Colonic mucosa (tissue), 4 donors: ENCODE measurements around the gene ERP27. TPM values are rescaled to one million over a fixed set of nuclear protein-coding genes. Genes with fewer than 3 reads are reported as not detected.

ENCODE experiments used
- DNase-seq: peaks from one replicate; pipeline ENCODE4 v3.0.0-alpha.2; 2020
- H3K27ac ChIP-seq: fragments of 200-600 bp; one replicate; pipeline ENCODE4 v1.8.0; 2021
- H3K27me3 ChIP-seq: fragments of 200-600 bp; one replicate; pipeline ENCODE4 v1.8.0; 2021
- H3K36me3 ChIP-seq: fragments of 200-600 bp; one replicate; pipeline ENCODE4 v1.8.0; 2021
- H3K4me1 ChIP-seq: fragments of 200-600 bp; one replicate; pipeline ENCODE4 v1.8.0; 2021; ENCODE audit warnings: mild to moderate bottlenecking
- H3K4me3 ChIP-seq: fragments of 200-600 bp; one replicate; pipeline ENCODE4 v1.8.0; 2021
- H3K9ac ChIP-seq, 2 donors: one replicate each; pipeline ENCODE4 v1.7.0; 2013; ENCODE audit warnings: control low read depth in 2 of 2, low read depth in 2 of 2, low read length in 2 of 2
- H3K9me3 ChIP-seq: fragments of 200-600 bp; one replicate; pipeline ENCODE4 v1.8.0; 2021
- CTCF ChIP-seq: fragments of 200-600 bp; IDR thresholded peaks from one replicate; pipeline ENCODE4 v1.8.0; 2022; ENCODE audit warnings: antibody characterized with exemption, mild to moderate bottlenecking
- intact Hi-C: fragments of 100-400 bp; cut with DNase I; formaldehyde crosslinking; loops from one replicate; pipeline ENCODE4 v1.14.1; 2022
- total RNA-seq, 2 donors: library from RNA; stranded (reverse); fragmentation: NEBNext Ultra II Directional in 1 of 2; extraction: Animal tissue kit (Norgen Biotek cat#: 25700) in 1 of 2; gene quantifications; one replicate each; pipeline ENCODE4 v1.2.1, GENCODE V29; 2021
- donor health status: healthy.
- donor health status: DM: no; HTN: no; CAD: no.
- donor health status: DM: no; HTN: no; CAD: no.

ERP27 gene
- total RNA-seq, 2 donors from 2014 or later: 0.52 to 2.1 TPM

GRCh38 chr12:14952299-14952921 lies 14.1 kb upstream of the ERP27 start:
- no peak for TF ChIP-seq CTCF
- peak; percentile 30 for DNase-seq
- no peak overlapping the region for H3K4me3 ChIP-seq
- peak overlapping the region; percentile 73 for H3K27ac ChIP-seq
- H3K9ac ChIP-seq: no peak overlapping the region
- no peaks in the 10 kb centered on the region for H3K36me3 ChIP-seq
- intact Hi-C loops: no loop called here
- no peaks in the 10 kb centered on the region for H3K4me1 ChIP-seq
- no peaks in the 10 kb centered on the region for H3K9me3 ChIP-seq
- H3K27me3 ChIP-seq: no peaks in the 10 kb centered on the region

GRCh38 chr12:14951851-14952250 lies 13.5 kb upstream of the ERP27 start:
- intact Hi-C loops: no loop called here
- no peak overlapping the region for H3K9ac ChIP-seq

DNA sequence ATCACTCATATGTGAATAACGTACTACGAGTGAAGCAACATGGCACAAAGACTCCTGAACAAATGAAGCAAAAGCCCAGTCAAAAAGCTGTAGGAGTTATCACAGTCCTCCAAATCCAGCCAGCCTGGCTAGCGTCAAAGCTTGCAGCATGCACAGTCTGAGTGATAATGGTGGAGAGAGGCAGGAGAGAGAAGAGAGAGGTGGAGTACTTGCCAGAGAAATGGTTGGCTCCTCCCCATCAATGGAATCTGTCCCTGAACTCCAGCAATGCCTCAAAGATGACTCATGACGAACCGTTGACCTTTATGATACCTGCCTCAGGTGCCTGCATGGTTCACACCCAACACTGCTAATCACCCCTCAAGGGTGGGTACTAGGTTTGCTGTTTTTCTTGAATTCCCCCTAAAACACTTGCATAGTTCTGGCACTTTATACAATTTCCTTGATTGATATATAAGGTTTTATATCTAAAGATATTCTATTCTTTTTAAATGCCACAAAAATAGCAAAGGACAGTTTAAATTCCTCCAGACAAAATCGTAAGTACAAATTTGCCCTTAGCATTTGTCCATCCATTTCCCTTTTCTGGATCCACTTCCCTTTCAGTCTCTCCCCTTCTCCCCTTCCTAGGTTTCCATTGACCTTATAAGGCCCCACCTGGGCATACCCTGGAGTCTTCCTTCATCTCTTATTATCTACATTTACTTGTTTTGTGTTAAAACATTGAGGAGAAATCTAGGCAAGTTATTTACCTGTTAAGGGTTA lies 12.8 kb upstream of the ERP27 start:
- intact Hi-C loops: no loop called here
- H3K9ac ChIP-seq: no peak overlapping the region
- H3K4me3 ChIP-seq: no peak overlapping the region
- no peaks in the 10 kb centered on the region for H3K4me1 ChIP-seq
- no peaks in the 10 kb centered on the region for H3K36me3 ChIP-seq
- peak; percentile 66 for DNase-seq
- TF ChIP-seq CTCF: no peak
- H3K9me3 ChIP-seq: no peaks in the 10 kb centered on the region
- no peaks in the 10 kb centered on the region for H3K27me3 ChIP-seq
- H3K27ac ChIP-seq: peak overlapping the region; percentile 73

More at GRCh38 chr12:14951851-14952250, 13.5 kb upstream of the ERP27 start:
- no peak for DNase-seq
- no peaks in the 10 kb centered on the region for H3K27me3 ChIP-seq
- no peak for TF ChIP-seq CTCF
- peak overlapping the region; percentile 73 for H3K27ac ChIP-seq
- no peaks in the 10 kb centered on the region for H3K4me1 ChIP-seq
- H3K4me3 ChIP-seq: no peak overlapping the region
- H3K9me3 ChIP-seq: no peaks in the 10 kb centered on the region
- H3K36me3 ChIP-seq: no peaks in the 10 kb centered on the region

GRCh38 chr12:14950421-14950820 lies 12.1 kb upstream of the ERP27 start:
- DNase-seq: no peak
- intact Hi-C loops: no loop called here
- H3K36me3 ChIP-seq: no peaks in the 10 kb centered on the region
- no peak overlapping the region for H3K9ac ChIP-seq
- H3K4me3 ChIP-seq: no peak overlapping the region
- no peaks in the 10 kb centered on the region for H3K4me1 ChIP-seq
- H3K9me3 ChIP-seq: no peaks in the 10 kb centered on the region
- H3K27ac ChIP-seq: peak overlapping the region; percentile 22
- no peak for TF ChIP-seq CTCF
- H3K27me3 ChIP-seq: no peaks in the 10 kb centered on the region

DNA sequence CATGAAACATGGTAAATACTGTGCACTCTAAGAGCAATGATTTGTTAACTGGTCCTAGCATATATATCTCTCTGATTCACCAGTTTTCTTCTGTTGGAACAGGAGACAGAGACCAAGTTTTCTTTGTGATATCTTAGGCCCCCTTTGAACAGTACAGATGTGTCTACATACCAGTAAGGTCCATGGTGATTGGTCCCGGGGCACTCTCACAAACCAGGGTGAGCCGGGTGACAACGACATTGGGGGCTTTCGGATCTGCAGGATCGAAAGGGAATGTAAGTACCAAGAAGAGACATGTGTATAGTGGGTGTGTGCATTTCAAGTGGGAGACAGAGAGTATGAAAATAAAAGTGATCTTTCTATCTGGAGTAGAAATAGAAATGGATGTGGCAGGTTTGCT lies 11.3 kb upstream of the ERP27 start:
- no peaks in the 10 kb centered on the region for H3K9me3 ChIP-seq
- intact Hi-C loops: no loop called here
- TF ChIP-seq CTCF: no peak
- H3K36me3 ChIP-seq: no peaks in the 10 kb centered on the region
- no peak overlapping the region for H3K4me3 ChIP-seq
- H3K9ac ChIP-seq: no peak overlapping the region
- H3K27ac ChIP-seq: peak overlapping the region; percentile 60
- H3K27me3 ChIP-seq: no peaks in the 10 kb centered on the region
- peak; percentile 21 for DNase-seq
- H3K4me1 ChIP-seq: no peaks in the 10 kb centered on the region
